Measurements from ENCODE around the gene SLC41A2. TPM values are rescaled to one million over a fixed set of nuclear protein-coding genes. Genes with fewer than 3 reads are reported as not detected.

The SLC41A2 gene
- total and polyA plus RNA-seq, 10 of the 15 experiments (the other 5 are each of a cell fraction or from before 2014, with no cell fraction given): 3.5 to 19.0 (median 11.3) TPM

GRCh38 chr12:104958001-104958804 lies at the start of gene SLC41A2 (continued):
- TF ChIP-seq, protein P1, sequence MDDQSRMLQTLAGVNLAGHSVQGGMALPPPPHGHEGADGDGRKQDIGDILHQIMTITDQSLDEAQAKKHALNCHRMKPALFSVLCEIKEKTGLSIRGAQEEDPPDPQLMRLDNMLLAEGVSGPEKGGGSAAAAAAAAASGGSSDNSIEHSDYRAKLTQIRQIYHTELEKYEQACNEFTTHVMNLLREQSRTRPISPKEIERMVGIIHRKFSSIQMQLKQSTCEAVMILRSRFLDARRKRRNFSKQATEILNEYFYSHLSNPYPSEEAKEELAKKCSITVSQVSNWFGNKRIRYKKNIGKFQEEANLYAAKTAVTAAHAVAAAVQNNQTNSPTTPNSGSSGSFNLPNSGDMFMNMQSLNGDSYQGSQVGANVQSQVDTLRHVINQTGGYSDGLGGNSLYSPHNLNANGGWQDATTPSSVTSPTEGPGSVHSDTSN (IDR thresholded peaks at IDR 0.05; ENCODE audit: insufficient replicate concordance, low read depth, low read length): no peak
- TF ChIP-seq ZNF384 (IDR thresholded peaks at IDR 0.05; ENCODE audit: borderline replicate concordance, low read depth, low read length) (no peak), FOS (IDR thresholded peaks at IDR 0.05; ENCODE audit: borderline replicate concordance, extremely low read depth, insufficient read length) (no peak), CHD1 (IDR thresholded peaks at IDR 0.05; ENCODE audit: low read depth, low read length) (no peak), SPI1 (IDR thresholded peaks at IDR 0.05; ENCODE audit: borderline replicate concordance, insufficient read depth, low read depth, low read length) (no peak), SMAD5 (IDR thresholded peaks at IDR 0.05; ENCODE audit: low read depth) (no peak), POLR2AphosphoS5 (IDR thresholded peaks at IDR 0.05; ENCODE audit: low read length) (peak; percentile 56), MYC (IDR thresholded peaks at IDR 0.05; ENCODE audit: insufficient read depth, insufficient read length, insufficient replicate concordance, low read length, severe bottlenecking) (peak; percentile 41), GATAD2B (conservative IDR thresholded peaks at IDR 0.05; ENCODE audit: low read depth) (peak; percentile 68; the same call in 1 of the 2 replicates), PAX5 (IDR thresholded peaks at IDR 0.05; ENCODE audit: borderline replicate concordance, low read depth, low read length) (peak; percentile 26; the same call in 1 of the 2 replicates), NR2C1 (IDR thresholded peaks at IDR 0.05) (no peak), PML (IDR thresholded peaks at IDR 0.05; ENCODE audit: low read length) (no peak; the same call in 1 of the 2 replicates), ZBTB4 (CRISPR knock-in tag; IDR thresholded peaks at IDR 0.05) (no peak), KAT2A (conservative IDR thresholded peaks at IDR 0.05; ENCODE audit: control insufficient read depth, low read depth, low read length) (no peak), HDAC2 (IDR thresholded peaks at IDR 0.05) (no peak), ATF7 (IDR thresholded peaks at IDR 0.05; ENCODE audit: low read depth) (peak; percentile 92), TCF7 (IDR thresholded peaks at IDR 0.05; ENCODE audit: borderline replicate concordance) (no peak), RAD21 (IDR thresholded peaks at IDR 0.05; ENCODE audit: insufficient read depth, low read depth, low read length) (peak; percentile 16; the same call in 1 of the 2 replicates), SREBF2 (IDR thresholded peaks at IDR 0.05; ENCODE audit: low read length) (no peak), CHD4 (IDR thresholded peaks at IDR 0.05) (no peak), SP1 (IDR thresholded peaks at IDR 0.05; ENCODE audit: low read depth, low read length) (no peak), BRCA1 (IDR thresholded peaks at IDR 0.05; ENCODE audit: low read depth, low read length) (no peak), BACH1 (IDR thresholded peaks at IDR 0.05; ENCODE audit: borderline replicate concordance) (peak; percentile 99)
- TF ChIP-seq, protein P2, sequence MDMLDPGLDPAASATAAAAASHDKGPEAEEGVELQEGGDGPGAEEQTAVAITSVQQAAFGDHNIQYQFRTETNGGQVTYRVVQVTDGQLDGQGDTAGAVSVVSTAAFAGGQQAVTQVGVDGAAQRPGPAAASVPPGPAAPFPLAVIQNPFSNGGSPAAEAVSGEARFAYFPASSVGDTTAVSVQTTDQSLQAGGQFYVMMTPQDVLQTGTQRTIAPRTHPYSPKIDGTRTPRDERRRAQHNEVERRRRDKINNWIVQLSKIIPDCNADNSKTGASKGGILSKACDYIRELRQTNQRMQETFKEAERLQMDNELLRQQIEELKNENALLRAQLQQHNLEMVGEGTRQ (IDR thresholded peaks at IDR 0.05; ENCODE audit: borderline replicate concordance, low read depth, low read length): no peak; the same call in 1 of the 2 replicates
- TF ChIP-seq, protein P3, sequence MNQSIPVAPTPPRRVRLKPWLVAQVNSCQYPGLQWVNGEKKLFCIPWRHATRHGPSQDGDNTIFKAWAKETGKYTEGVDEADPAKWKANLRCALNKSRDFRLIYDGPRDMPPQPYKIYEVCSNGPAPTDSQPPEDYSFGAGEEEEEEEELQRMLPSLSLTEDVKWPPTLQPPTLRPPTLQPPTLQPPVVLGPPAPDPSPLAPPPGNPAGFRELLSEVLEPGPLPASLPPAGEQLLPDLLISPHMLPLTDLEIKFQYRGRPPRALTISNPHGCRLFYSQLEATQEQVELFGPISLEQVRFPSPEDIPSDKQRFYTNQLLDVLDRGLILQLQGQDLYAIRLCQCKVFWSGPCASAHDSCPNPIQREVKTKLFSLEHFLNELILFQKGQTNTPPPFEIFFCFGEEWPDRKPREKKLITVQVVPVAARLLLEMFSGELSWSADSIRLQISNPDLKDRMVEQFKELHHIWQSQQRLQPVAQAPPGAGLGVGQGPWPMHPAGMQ (IDR thresholded peaks at IDR 0.05; ENCODE audit: borderline replicate concordance): no peak

Data from GM12878 (cell line).